HG03469 (cell line): Measurements from ENCODE around the gene PLEKHA4.
"Not testable (repeated sequence)": the region's sequence is repeated elsewhere in the genome, so short reads cannot be mapped to it uniquely, and the experiment has no call there.

Source experiments
- ATAC-seq: cut with Tn5 transposase; IDR thresholded peaks from one replicate; pipeline ENCODE4 v1.9.1; 2021; ENCODE audit warnings: mild to moderate bottlenecking, moderate library complexity, moderate number of reproducible peaks; ENCODE audit not compliant: unreplicated experiment

Gene PLEKHA4

DNA sequence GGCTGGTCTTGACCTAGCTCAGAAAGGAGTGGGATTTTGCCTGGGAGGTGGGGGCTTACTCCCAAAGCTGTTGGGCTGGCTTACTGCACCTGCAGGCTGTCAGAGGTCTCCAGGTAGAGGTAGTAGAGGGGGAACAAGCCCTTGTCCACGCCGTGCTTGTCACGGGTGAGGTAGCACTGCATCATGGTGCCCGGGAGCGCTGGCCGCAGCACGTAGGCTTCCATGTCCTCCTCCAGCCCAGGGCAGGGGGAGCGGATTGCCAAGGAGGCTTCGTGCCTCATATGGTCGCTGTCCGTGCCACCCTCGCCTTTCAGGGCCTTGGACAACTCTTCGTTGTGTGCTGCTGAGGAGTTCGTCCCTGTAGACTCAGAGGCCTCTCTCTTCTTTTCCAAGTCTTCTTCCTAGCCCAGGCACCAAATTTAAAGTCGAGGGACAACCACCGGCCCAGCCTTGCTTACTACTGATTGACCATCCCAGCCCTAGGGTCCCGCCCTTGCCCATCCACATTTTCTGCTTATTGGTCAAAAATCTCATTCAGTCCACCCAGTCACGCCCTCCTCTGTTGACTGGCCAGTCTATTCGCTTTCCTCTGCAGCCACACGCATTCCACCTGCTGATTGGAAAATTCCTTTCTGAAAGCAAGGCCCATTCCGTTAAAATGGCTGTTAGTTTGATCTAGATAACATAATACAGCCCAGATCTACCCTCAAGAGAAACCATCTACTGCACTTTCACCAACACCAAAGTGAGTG is 19.6 kb upstream of the PLEKHA4 start:
- ATAC-seq, result no peak

DNA sequence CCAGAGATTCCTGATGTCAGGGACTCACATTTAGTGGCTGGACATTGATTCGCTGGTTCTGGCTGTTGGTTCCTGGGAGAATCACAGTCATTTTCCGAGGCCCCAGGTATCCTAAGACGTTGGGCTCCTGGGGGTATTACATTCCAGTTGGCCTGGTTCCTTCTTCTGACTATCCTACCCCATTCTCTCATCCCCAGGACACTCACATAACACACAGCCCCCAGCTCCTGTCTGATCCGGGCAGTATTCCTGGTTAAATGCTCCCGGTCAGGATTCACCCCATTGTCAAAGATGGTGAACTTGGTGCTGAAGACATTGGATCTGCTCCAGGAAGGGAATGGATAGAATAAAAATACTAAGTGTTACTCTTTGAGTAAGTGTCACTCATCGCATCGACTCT is 15.3 kb upstream of the PLEKHA4 start:
- no peak for ATAC-seq

DNA sequence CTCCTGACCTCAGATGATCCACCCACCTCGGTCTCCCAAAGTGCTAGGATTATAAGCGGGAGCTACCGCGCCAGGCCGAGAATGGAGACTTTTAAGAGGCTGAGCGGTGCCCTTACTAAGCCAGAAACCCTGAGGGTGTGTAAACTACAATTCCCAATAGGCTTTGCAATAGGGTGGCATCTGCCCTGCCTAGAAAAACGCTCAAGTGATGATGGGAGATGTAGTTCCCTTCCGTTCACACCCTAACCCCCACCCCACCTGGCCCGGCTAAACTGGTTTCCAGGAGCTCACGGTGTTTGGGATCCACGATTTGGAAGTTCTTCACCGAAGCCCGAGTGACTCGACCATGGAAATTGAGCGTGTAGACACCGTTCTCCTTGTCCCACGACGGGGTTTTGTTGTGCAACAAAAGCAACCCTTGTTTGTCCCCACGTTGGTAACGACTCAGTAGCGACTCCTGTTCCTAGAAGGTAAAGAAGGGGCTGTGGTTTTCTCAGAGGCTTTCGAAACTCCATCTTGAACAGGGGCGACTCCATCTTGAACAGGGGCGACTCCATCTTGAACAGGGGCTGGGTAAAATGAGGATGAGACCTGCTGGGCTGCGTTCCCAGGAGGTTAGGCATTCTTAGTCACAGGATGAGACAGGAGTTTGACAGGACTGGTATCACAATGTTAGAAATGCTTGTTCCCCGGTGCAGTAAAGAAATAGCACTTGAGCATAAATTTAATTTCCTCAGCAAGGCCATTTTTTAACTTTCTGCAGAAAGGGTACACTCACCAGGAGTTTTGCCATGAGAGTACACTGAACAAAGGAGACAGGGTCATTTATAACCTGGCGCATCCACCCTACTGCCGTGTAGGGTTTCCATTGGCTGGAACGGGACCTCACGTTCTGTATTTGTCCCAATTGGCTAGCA is 13.6 kb upstream of the PLEKHA4 start:
- ATAC-seq, result no peak

DNA sequence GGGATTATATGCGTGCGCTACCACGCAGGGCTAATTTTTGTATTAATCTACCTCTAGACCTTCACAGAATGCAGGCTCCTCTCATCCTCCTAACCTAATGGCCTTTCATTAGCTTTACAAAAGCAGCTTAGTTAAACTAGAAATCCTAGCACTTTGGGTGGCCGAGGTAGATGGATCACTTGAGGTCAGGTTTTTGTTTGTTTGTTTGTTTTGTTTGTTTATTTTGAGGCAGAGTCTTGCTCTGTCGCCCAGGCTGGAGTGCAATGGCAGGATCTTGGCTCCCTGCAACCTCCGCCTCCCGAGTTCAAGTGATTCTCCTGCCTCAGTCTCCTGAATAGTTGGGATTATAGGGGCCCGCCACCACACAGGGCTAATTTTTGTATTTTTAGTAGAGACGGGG is 11.3 kb upstream of the PLEKHA4 start:
- ATAC-seq, result not testable (repeated sequence)

DNA sequence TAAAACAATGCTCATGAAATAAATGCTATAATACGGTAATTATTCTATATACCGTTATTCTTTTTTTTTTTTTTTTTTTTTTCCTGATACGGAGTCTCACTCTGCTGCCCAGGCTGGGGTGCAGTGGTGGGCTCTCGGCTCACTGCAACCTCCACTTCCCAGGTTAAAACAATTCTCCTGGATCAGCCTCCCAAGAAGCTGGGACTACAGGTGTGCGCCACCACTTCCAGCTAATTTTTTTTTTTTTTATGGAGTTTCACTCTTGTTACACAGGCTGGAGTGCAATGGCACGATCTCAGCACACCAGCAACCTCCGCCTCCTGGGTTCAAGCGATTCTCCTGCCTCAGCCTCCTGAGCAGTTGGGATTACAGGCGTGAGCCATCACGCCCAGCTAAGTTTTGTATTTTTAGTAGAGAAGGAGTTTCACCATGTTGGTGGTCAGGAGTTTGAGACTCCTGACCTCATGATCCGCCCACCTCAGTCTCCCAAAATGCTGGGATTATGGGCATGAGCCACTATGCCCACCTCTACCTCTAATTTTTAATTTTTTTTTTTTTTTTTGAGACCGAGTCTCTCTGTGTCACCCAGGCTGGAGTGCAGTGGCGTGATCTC is 10.7 kb upstream of the PLEKHA4 start:
- ATAC-seq, result no peak

DNA sequence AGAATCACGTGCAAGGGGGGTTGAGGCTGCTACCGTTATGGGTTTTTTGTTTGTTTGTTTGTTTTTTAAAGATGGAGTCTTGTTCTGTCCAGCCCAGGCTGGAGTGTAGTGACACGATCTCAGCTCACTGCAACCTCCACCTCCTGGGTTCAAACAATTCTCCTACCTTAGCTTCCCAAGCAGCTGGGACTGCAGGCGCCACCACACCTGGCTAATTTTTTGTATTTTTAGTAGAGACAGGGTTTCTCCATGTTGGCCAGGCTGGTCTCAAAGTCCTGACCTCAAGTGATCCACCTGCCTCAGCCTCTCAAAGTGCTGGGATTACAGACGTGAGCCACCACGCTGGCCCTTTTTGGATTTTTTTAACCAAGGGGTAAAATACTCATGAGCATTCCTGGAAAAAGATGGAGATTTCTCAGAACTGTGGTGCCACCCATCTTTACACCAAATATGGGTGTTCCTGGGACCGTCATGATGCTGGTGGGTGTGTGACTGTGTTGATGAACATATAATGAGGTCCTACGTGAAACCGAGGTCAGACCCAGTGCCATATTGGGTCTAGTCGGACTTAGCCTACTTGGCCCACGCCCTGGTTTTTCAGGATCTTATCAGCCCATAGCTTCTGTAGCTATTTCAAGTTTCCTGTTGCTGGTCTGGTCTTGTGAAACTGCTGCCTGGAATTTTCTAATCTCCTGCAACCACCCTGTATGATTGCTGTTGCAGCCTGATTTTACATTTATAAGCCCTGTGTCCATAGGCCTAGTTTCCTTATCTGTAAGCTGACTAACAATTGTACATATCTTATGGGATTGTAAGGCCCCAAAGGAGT is 10.0 kb upstream of the PLEKHA4 start:
- ATAC-seq, result no peak

DNA sequence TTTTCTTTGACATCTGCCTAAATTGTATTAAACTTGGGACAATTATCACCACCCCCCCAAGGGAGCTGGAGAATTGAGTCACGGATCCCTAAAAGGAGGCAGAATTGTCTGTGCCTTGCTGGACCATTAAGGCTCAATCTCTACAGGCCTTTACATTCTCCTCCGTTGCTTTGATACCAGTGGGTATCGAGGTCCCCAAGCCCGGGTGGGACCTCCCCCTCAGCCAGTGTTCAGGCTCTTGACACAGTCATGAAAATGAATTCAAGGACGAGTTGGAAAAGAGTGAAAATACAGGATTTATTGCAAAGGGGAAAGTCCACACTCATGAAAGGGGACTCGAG is 9.4 kb upstream of the PLEKHA4 start:
- no peak for ATAC-seq

DNA sequence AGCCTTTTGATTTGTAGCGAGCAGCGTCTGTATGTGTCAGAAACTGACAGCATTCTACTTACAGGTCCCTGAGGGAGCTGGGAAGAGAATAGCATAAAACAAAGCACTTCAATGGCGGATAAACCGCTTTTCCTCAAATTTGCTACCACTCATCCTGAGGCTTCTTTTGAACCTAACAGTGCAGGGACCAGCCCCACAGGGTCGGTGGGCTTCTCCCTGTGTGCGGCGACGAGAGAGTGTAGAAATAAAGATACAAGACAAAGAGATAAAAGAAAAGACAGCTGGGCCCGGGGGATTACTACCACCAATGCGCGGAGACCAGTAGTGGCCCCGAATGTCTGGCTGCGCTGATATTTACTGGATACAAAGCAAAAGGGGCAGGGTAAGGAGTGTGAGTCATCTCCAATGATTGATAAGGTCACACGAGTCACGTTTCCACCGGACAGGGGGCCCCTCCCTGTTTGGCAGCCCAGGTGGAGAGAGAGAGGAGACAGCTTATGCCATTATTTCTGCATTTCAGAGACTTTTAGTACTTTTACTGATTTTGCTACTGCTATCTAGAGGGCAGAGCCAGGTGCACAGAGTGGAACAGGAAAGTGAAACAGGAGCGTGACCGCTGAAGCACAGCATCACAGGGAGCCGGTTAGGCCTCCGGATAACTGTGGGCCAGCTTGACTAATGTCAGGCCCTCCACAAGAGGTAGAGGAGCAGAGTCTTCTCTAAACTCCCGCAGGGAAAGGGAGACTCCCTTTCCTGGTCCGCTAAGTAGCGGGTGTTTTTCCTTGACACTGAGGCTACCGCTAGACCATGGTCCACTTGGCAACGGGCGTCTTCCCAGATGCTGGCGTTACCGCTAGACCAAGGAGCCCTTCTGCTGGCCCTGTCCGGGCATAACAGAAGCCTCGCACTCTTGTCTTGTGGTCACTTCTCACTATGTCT is 7.9 kb upstream of the PLEKHA4 start:
- ATAC-seq, result not testable (repeated sequence)

DNA sequence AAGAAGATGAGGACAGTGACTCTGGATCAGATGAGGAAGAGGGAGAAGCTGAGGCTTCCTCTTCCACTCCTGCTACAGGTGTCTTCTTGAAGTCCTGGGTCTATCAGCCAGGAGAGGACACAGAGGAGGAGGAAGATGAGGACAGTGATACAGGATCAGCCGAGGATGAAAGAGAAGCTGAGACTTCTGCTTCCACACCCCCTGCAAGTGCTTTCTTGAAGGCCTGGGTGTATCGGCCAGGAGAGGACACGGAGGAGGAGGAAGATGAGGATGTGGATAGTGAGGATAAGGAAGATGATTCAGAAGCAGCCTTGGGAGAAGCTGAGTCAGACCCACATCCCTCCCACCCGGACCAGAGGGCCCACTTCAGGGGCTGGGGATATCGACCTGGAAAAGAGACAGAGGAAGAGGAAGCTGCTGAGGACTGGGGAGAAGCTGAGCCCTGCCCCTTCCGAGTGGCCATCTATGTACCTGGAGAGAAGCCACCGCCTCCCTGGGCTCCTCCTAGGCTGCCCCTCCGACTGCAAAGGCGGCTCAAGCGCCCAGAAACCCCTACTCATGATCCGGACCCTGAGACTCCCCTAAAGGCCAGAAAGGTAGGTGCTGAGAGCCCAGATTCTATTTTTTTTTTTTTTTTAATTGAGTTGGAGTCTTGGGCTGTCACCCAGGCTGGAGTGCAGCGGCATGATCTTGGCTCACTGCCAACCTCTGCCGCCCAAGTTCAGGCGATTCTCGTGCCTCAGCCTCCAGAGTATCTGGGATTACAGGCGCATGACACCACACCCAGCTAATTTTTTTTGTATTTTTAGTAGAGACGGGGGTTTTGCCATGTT is 6.1 kb upstream of the PLEKHA4 start:
- ATAC-seq, result no peak

DNA sequence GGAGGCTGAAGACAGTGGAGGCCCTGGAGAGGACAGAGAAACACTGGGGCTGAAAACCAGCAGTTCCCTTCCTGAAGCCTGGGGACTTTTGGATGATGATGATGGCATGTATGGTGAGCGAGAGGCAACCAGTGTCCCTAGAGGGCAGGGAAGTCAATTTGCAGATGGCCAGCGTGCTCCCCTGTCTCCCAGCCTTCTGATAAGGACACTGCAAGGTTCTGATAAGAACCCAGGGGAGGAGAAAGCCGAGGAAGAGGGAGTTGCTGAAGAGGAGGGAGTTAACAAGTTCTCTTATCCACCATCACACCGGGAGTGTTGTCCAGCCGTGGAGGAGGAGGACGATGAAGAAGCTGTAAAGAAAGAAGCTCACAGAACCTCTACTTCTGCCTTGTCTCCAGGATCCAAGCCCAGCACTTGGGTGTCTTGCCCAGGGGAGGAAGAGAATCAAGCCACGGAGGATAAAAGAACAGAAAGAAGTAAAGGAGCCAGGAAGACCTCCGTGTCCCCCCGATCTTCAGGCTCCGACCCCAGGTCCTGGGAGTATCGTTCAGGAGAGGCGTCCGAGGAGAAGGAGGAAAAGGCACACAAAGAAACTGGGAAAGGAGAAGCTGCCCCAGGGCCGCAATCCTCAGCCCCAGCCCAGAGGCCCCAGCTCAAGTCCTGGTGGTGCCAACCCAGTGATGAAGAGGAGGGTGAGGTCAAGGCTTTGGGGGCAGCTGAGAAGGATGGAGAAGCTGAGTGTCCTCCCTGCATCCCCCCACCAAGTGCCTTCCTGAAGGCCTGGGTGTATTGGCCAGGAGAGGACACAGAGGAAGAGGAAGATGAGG is 5.3 kb upstream of the PLEKHA4 start:
- no peak for ATAC-seq

DNA sequence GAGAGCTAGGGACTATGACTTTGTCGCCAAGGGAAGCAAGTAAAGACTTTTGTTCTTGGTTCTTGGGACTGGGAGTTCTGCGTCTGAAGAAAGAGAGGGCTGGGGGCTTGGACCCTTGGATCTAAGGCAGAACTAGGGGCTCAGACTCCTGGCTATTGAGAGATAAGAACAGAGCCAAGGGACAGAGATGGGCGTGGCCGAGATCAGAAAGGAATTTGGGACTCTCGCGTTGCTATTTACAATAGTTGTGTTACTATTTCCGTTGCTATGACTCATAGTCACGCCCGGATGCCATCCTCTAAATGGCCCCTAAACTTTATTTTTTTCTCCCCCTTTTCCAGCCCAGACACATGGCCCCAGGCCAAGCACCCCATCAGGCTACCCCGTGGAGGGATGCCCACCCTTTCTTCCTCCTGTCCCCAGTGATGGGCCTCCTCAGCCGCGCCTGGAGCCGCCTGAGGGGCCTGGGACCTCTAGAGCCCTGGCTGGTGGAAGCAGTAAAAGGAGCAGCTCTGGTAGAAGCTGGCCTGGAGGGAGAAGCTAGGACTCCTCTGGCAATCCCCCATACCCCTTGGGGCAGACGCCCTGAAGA is 4.6 kb upstream of the PLEKHA4 start:
- ATAC-seq, result no peak

DNA sequence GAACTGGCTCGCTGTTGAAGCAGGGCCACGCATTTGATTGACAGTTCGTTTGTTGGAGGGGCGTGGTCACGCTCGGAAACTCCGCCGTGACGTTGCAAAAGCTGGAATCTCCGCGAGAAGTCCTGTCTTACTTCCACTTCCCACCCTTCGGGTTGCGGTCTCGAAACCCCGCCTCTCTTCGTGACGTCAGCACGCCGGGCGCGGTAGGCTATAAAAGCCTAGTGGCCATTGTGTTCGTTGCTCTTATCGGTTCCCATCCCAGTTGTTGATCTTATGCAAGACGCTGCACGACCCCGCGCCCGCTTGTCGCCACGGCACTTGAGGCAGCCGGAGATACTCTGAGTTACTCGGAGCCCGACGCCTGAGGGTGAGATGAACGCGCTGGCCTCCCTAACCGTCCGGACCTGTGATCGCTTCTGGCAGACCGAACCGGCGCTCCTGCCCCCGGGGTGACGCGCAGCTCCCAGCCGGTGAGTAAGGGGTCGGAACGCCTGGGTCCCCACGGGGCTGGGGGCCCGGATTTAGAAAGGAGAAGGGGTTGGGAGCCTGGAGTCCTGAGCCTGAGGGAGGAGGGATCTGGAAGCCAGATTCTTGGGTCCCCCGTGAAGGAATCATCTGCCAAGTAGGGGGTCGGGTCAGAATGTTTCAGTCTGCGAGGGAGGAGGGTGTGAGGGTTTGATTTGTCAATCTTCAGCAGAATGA is 3.9 kb upstream of the PLEKHA4 start, which contains the start of gene PPP1R15A:
TSS of gene PPP1R15A (plus strand) at position 240 of the 702 bp plus-strand sequence. CDS start 813 bp downstream, outside the sequence.
- peak; percentile 42 for ATAC-seq

DNA sequence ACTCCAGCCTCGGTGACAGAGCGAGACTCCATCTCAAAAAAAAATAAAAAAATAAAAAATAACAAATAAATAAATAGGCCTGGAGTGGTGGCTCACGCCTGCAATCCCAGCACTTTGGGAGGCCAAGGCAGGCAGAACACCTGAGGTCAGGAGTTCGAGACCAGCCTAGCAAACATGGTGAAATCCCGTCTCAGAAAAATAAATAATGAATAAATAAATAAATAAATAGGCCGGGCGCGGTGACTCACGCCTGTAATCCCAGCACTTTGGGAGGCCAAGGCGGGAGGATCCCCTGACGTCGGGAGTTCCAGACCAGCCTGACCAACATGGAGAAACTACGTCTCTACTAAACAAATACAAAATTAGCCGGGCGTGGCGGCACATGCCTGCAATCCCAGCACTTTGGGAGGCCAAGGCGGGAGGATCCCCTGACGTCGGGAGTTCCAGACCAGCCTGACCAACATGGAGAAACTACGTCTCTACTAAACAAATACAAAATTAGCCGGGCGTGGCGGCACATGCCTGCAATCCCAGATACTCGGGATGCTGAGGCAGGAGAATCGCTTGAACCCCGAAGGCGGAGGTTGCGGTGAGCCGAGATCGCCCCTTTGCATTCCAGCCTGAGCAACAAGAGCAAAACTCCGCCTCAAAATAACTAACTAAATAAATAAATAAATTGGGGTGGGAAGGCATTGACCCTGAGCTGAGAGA is 3.2 kb upstream of the PLEKHA4 start:
- not testable (repeated sequence) for ATAC-seq

DNA sequence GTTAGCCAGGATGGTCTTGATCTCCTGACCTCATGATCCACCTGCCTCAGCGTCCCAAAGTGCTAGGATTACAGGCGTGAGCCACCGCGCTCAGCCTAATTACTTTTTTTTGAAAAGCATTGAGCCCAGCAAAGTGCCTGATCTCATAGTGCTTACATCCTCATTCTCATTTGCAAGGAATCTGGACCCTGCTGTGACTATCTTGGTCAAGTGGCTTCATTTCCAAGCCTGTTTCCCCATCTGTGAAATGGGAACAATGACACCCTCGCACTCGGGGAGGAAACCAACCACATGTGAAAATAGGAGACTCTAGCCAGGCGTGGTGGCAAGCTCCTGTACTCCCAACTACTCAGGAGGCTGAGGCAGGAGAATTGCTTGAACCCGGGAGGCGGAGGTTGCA is 1.6 kb upstream of the PLEKHA4 start:
- ATAC-seq, result no peak

DNA sequence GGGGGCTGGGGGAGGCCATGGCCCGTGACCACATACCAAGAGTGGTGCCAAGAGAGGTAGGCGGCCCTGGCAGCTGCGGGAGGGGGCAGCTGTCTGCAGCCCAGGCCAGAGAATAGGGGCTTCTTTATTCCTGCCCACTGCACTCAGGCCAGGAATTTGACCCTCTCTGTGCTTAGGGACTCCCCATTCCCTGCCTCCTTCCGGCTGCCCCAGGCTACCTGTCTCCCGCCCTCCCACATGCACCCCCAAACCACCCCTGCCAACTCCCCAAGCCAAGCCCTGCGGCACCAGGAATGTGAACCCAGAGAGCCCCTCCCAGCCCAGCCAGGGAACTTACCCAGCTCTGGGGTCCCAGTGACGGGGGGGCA is 687 bp downstream of the PLEKHA4 start:
- ATAC-seq, result no peak

DNA sequence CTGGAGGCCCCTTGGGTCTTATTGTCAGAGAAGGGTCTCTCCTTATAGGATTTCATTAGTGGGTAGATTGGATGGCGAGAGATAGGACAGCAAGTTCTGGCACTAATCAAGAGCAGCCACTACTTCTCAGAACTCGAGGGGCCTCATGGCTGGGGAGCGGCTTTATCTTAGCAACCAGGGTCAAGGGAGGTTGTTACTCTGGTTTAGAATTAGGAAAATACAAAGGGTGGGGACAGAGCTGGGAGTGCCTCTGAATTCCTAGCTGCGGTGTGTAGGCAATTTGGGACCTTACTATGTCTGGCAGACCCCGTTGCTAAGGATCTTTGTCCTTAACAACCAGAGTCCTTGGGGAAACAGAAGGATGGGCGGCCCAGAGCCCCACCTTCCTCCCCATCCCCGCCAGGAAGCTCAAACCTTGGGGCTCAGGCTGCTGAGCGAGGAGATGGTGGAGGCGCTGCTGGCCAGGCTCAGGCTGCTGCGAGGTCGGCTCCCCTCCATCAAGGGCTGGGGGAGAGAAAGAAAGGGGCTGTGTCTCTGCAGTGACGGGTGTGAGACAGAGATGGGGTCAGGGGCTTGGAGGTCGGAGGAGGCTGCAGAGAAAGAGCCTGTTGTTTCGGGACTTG is 1.2 kb downstream of the PLEKHA4 start:
- ATAC-seq, result no peak
